Osteoblast (primary cell): ENCODE results near the gene IL17RC. TPM values are rescaled to one million over a fixed set of nuclear protein-coding genes. Genes with fewer than 3 reads are reported as not detected.

Experiments used
- DNase-seq: peaks from one replicate; pipeline ENCODE4 v3.0.0; 2011; ENCODE audit warnings: low spot score, mixed read lengths; ENCODE audit not compliant: insufficient read length; ENCODE audit errors: missing footprints
- H2AFZ ChIP-seq: 2 replicates; pipeline ENCODE4 v1.6.0; 2011; ENCODE audit warnings: mild to moderate bottlenecking, low read length
- H3K27ac ChIP-seq: 2 replicates; pipeline ENCODE4 v1.5.1; 2011; ENCODE audit warnings: mild to moderate bottlenecking, low read depth, low read length, moderate library complexity
- H3K27me3 ChIP-seq: 2 replicates; pipeline ENCODE4 v1.6.0; 2012; ENCODE audit warnings: mild to moderate bottlenecking, control low read depth, inconsistent platforms, low read length, moderate library complexity; ENCODE audit not compliant: insufficient read depth
- H3K36me3 ChIP-seq: 2 replicates; pipeline ENCODE4 v1.5.1; 2011; ENCODE audit warnings: mild to moderate bottlenecking, low read length, control low read depth, moderate library complexity; ENCODE audit not compliant: insufficient read depth
- H3K4me1 ChIP-seq: 2 replicates; pipeline ENCODE4 v1.5.1; 2011; ENCODE audit warnings: mild to moderate bottlenecking, low read length, control low read depth, moderate library complexity; ENCODE audit not compliant: insufficient read depth
- H3K4me2 ChIP-seq: 2 replicates; pipeline ENCODE4 v1.6.0; 2011; ENCODE audit warnings: mild to moderate bottlenecking, low read length; ENCODE audit not compliant: insufficient read depth
- H3K4me3 ChIP-seq: fragments of 200-600 bp; sonication (generic); 3 replicates; pipeline ENCODE4 v1.5.1; 2012; ENCODE audit warnings: mild to moderate bottlenecking, low read length, inconsistent platforms; ENCODE audit not compliant: insufficient read depth
- H3K79me2 ChIP-seq: 2 replicates; pipeline ENCODE4 v1.6.0; 2012; ENCODE audit warnings: mild to moderate bottlenecking, low read length, control low read depth, inconsistent platforms; ENCODE audit not compliant: insufficient read depth
- H3K9me3 ChIP-seq: 2 replicates; pipeline ENCODE4 v1.5.1; 2011; ENCODE audit warnings: low read depth, low read length, control low read depth
- H4K20me1 ChIP-seq: 2 replicates; pipeline ENCODE4 v1.6.0; 2012; ENCODE audit warnings: mild to moderate bottlenecking, low read length, control low read depth; ENCODE audit not compliant: insufficient read depth
- total RNA-seq: library from RNA; depleted of rRNA; stranded (reverse); fragments of >200 nt; gene quantifications from 2 replicates; pipeline ENCODE4 v1.2.3, GENCODE V29; 2012
- TF ChIP-seq, protein P1 (sequence below): IDR thresholded peaks from 2 replicates; pipeline ENCODE4 v1.5.1; 2011; ENCODE audit warnings: mild to moderate bottlenecking, low read depth, low read length, moderate library complexity; ENCODE audit errors: extremely low read depth

Gene IL17RC
- total RNA-seq, 1 donor, result 47.0 TPM

DNA sequence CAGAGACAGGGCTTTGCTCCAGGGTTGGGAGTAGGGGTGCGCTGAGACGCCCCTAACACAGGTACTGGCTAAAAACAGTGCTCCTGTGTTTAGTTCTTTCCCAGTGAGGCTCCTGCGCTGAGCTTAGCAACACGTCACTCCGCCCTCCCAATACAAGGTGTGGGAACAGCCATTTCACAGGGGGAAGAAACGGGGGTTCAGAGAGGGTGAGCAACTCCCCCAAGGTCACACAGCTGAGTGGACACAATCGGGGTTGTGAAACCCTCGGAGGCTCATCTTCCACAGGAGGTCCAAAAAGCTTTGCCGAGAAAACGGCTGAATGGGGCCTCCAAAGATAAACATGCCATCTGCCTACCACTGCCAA, 34.7 kb downstream of the IL17RC start:
- peak overlapping the region; percentile 57 for H2AFZ ChIP-seq
- no peak for DNase-seq
- no peaks in the 10 kb centered on the region for H3K9me3 ChIP-seq
- no peak overlapping the region for H3K27ac ChIP-seq
- peak overlapping the region; percentile 76 for H3K4me3 ChIP-seq
- TF ChIP-seq, protein P1, sequence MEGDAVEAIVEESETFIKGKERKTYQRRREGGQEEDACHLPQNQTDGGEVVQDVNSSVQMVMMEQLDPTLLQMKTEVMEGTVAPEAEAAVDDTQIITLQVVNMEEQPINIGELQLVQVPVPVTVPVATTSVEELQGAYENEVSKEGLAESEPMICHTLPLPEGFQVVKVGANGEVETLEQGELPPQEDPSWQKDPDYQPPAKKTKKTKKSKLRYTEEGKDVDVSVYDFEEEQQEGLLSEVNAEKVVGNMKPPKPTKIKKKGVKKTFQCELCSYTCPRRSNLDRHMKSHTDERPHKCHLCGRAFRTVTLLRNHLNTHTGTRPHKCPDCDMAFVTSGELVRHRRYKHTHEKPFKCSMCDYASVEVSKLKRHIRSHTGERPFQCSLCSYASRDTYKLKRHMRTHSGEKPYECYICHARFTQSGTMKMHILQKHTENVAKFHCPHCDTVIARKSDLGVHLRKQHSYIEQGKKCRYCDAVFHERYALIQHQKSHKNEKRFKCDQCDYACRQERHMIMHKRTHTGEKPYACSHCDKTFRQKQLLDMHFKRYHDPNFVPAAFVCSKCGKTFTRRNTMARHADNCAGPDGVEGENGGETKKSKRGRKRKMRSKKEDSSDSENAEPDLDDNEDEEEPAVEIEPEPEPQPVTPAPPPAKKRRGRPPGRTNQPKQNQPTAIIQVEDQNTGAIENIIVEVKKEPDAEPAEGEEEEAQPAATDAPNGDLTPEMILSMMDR, result no peak
- H3K79me2 ChIP-seq, result no peaks in the 10 kb centered on the region
- peaks cover 23% of the 10 kb centered on the region for H3K4me1 ChIP-seq
- no peaks in the 10 kb centered on the region for H3K27me3 ChIP-seq
- no peaks in the 10 kb centered on the region for H4K20me1 ChIP-seq
- no peaks in the 10 kb centered on the region for H3K36me3 ChIP-seq
- H3K4me2 ChIP-seq, result peak overlapping the region; percentile 76

- H3K27ac ChIP-seq, result no peak within 1 kb of the TSS
- peak within 1 kb of the TSS; percentile 76 for H3K4me3 ChIP-seq
- H3K9me3 ChIP-seq, result no peaks in the 10 kb centered on the region
- no peaks in the 10 kb centered on the region for H3K36me3 ChIP-seq
- H3K4me2 ChIP-seq, result peak within 1 kb of the TSS; percentile 76
- DNase-seq, result peak; percentile 95
- H2AFZ ChIP-seq, result peak within 1 kb of the TSS; percentile 57
- H3K27me3 ChIP-seq, result no peaks in the 10 kb centered on the region
- no peaks in the 10 kb centered on the region for H4K20me1 ChIP-seq
- TF ChIP-seq, protein P1, result no peak
- H3K79me2 ChIP-seq, result no peaks in the 10 kb centered on the region
- H3K4me1 ChIP-seq, result peaks cover 20% of the 10 kb centered on the region
Observed at GRCh38 chr3:9951962-9952805, 35.3 kb downstream of the IL17RC start, which contains the start of gene PRRT3. TSS of gene PRRT3 (minus strand) at chr3:9952408. CDS start at chr3:9950115, 2,293 bp downstream.

DNA sequence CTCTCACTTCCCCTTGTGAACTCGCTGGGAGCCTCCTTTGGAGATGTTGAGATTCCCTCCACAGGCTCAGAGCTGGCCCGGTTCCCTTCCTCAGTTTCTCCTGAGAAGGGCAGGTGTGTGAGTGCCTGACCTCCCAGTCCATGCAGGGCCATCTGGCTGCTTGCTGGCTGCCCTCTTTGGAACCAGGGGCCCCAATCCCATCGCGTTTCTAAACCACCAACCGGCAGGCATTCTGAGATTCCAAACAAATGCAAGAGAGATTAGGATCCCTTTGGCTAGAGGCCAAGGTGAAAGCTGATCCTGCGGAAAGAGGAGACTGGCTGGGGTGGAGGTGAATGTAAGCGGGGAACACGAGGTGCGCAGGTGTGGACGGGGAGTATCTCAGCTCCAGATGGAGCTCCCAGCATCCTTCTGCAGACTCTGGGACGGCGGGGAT, 38.2 kb downstream of the IL17RC start:
- Histone ChIP-seq H3K36me3 (no peaks in the 10 kb centered on the region), H3K79me2 (no peaks in the 10 kb centered on the region), H2AFZ (no peak overlapping the region), H3K27me3 (no peaks in the 10 kb centered on the region), H3K4me3 (no peak overlapping the region), H3K4me2 (no peak overlapping the region), H3K9me3 (no peaks in the 10 kb centered on the region), H3K4me1 (peaks cover 12% of the 10 kb centered on the region), H4K20me1 (no peaks in the 10 kb centered on the region), H3K27ac (no peak overlapping the region)
- TF ChIP-seq, protein P1, result no peak
- peak; percentile 82 for DNase-seq

DNA sequence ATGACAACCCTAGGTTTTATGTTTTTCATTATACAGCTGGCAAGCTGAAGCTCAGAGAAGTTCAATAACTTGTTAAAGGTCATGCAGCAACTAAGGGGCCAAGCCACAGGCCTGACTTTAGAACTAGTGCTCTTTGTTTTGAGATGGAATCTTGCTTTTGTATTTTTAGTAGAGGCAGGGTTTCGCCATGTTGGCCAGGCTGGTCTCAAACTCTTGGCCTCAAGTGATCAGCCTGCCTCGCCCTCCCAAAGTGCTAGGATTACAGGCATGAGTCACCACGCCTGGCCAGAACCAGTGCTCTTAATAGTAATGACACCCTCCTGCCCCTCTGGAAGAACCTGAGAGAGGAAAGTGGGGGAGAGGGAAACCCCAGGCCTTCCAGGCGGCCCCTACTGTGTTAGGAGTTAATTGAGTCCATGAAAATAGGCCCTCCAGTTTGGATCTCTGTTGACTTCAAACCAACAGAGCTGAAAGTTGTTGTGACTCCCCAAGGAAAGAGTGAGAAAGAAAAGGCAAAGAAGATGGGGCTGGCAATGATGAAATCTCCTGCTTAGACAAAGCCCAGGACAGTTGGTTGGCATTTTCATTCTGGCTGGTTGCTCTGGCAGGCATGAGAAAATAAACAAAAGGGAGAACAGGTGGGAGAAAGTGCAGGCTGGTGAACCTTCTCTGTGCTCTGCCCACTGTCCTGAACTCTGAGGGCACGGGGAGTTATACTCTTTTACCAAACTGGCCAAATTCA, 38.9 kb downstream of the IL17RC start:
- no peaks in the 10 kb centered on the region for H4K20me1 ChIP-seq
- H3K9me3 ChIP-seq, result no peaks in the 10 kb centered on the region
- TF ChIP-seq, protein P1, result no peak
- DNase-seq, result no peak
- no peak overlapping the region for H3K4me2 ChIP-seq
- no peak overlapping the region for H3K4me3 ChIP-seq
- no peaks in the 10 kb centered on the region for H3K27me3 ChIP-seq
- no peaks in the 10 kb centered on the region for H3K79me2 ChIP-seq
- H2AFZ ChIP-seq, result no peak overlapping the region
- H3K27ac ChIP-seq, result no peak overlapping the region
- no peaks in the 10 kb centered on the region for H3K36me3 ChIP-seq
- H3K4me1 ChIP-seq, result peaks cover 12% of the 10 kb centered on the region
